HL-60/S4 treated with retinoic acid at 250 ng/mL for 4 days and 3 days (cell line): Measurements from ENCODE around the gene P2RY8.

ENCODE experiments used
- in situ Hi-C: fragments of 300-500 bp; cut with MboI; formaldehyde crosslinking; loops from 2 replicates; pipeline ENCODE4 v1.7.0; 2022; ENCODE audit warnings: low sequenced_read_pairs

The P2RY8 gene

GRCh38 chrX:1466971-1467561, 69.9 kb downstream of the P2RY8 start:
- in situ Hi-C loops, result loop anchor here (25.0 kb wide), 1 partner anchor 120 kb away; the partner anchor contains the start of gene AKAP17A

GRCh38 chrX:1466232-1466661, 70.7 kb downstream of the P2RY8 start:
- in situ Hi-C loops, result loop anchor here (25.0 kb wide), 1 partner anchor 121 kb away; the partner anchor contains the start of gene AKAP17A

GRCh38 chrX:1465286-1466231, 71.4 kb downstream of the P2RY8 start:
- in situ Hi-C loops, result loop anchor here (25.0 kb wide), 1 partner anchor 122 kb away; the partner anchor contains the start of gene AKAP17A

GRCh38 chrX:1464971-1465285, 72.1 kb downstream of the P2RY8 start:
- in situ Hi-C loops, result loop anchor here (25.0 kb wide), 1 partner anchor 122 kb away; the partner anchor contains the start of gene AKAP17A

- in situ Hi-C loops, result loop anchor here (25.0 kb wide), 1 partner anchor 123 kb away; the partner anchor contains the start of gene AKAP17A
Measured at GRCh38 chrX:1464041-1464970, 72.7 kb downstream of the P2RY8 start.

- in situ Hi-C loops, result loop anchor here (25.0 kb wide), 1 partner anchor 124 kb away; the partner anchor contains the start of gene AKAP17A
Measured at GRCh38 chrX:1463581-1463980, 73.4 kb downstream of the P2RY8 start.

- in situ Hi-C loops, result loop anchor here (25.0 kb wide), 1 partner anchor 125 kb away; the partner anchor contains the start of gene AKAP17A
Measured at GRCh38 chrX:1462596-1463251, 74.3 kb downstream of the P2RY8 start.

- in situ Hi-C loops, result loop anchor here (25.0 kb wide), 1 partner anchor 125 kb away; the partner anchor contains the start of gene AKAP17A
Measured at GRCh38 chrX:1462110-1462509, 74.9 kb downstream of the P2RY8 start.

GRCh38 chrX:1455948-1456280, 81.1 kb downstream of the P2RY8 start:
- in situ Hi-C loops, result loop anchor here (25.0 kb wide), 1 partner anchor 131 kb away; the partner anchor contains the start of gene AKAP17A

GRCh38 chrX:1453951-1454785, 82.8 kb downstream of the P2RY8 start:
- in situ Hi-C loops, result loop anchor here (25.0 kb wide), 1 partner anchor 133 kb away; the partner anchor contains the start of gene AKAP17A

GRCh38 chrX:1453395-1453783, 83.6 kb downstream of the P2RY8 start:
- in situ Hi-C loops, result loop anchor here (25.0 kb wide), 1 partner anchor 134 kb away; the partner anchor contains the start of gene AKAP17A

- in situ Hi-C loops, result loop anchor here (25.0 kb wide), 1 partner anchor 135 kb away; the partner anchor contains the start of gene AKAP17A
Measured at GRCh38 chrX:1452516-1453394, 84.2 kb downstream of the P2RY8 start, which contains the start of gene ASMTL. Gene ASMTL (minus strand): TSS chrX:1452909. CDS start chrX:1452840, 69 bp downstream.

- in situ Hi-C loops, result loop anchor here (25.0 kb wide), 1 partner anchor 135 kb away; the partner anchor contains the start of gene AKAP17A
Measured at GRCh38 chrX:1451661-1452515, 85.1 kb downstream of the P2RY8 start.

GRCh38 chrX:1451251-1451660, 85.7 kb downstream of the P2RY8 start:
- in situ Hi-C loops, result loop anchor here (25.0 kb wide), 1 partner anchor 136 kb away; the partner anchor contains the start of gene AKAP17A

GRCh38 chrX:1450361-1451161, 86.4 kb downstream of the P2RY8 start:
- in situ Hi-C loops, result loop anchor here (25.0 kb wide), 1 partner anchor 137 kb away; the partner anchor contains the start of gene AKAP17A

GRCh38 chrX:1449823-1450149, 87.2 kb downstream of the P2RY8 start:
- in situ Hi-C loops, result loop anchor here (25.0 kb wide), 1 partner anchor 138 kb away; the partner anchor contains the start of gene AKAP17A
